ENCODE data around the gene TRIM9. TPM values are rescaled to one million over a fixed set of nuclear protein-coding genes. Genes with fewer than 3 reads are reported as not detected.

The TRIM9 gene
- total RNA-seq, 2 donors from 2014 or later, result 1.4 to 2.4 TPM

DNA sequence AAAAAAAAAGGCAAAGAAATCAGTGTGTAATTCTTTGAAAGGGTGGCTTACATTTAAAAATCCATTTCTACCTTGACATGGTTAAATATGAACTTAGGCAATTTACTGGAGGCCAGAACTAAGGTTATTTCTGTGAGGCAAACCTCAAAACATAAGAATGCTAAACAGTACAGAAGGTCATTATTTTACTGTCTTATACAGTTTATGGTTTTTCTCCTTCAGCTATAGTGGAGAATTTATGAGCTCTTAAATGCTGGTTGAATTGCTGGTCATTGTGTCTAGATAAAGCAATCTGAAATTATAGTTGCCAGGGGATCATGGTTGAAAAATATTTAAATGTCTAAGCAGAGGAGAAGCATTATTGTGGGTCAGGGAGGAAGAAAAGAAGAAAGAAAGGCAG lies 70.5 kb downstream of the TRIM9 start:
- no peaks in the 10 kb centered on the region for H3K9me3 Mint-ChIP-seq
- no peaks in the 10 kb centered on the region for H3K36me3 Mint-ChIP-seq (ENCODE audit: insufficient read depth in 2 of 2)
- DNase-seq (no peak), ATAC-seq (replicated peaks in 1 of 2) (no peak)
- H3K4me3 Mint-ChIP-seq, result no peak overlapping the region
- no peaks in the 10 kb centered on the region for H3K27me3 Mint-ChIP-seq (ENCODE audit: low read depth)
- H3K4me1 Mint-ChIP-seq (ENCODE audit: low read depth), result no peaks in the 10 kb centered on the region
- H3K27ac Mint-ChIP-seq, result no peak overlapping the region

DNA sequence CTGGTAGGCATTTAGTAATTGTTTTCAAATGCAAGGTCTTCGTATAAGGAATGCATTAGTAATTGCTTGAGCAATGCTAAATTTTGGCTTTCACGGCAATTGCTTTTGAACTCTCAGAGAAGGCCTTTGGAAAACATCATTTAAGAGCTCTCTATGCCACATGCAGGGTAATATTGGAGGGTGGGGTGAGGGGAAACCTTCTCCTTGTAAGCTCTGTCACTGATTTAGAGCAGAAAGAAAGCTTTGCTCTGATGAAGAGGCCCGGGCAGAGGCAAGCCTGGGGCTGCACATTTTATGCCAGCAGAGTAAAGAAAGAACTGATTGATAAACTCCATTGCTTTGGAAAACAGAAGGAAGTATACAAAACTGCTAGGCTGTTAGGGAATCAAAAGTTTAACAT lies 70.9 kb downstream of the TRIM9 start:
- Mint-ChIP-seq H3K9me3 (no peaks in the 10 kb centered on the region), H3K4me1 (ENCODE audit: low read depth) (no peaks in the 10 kb centered on the region), H3K27me3 (ENCODE audit: low read depth) (no peaks in the 10 kb centered on the region), H3K4me3 (no peak overlapping the region), H3K36me3 (ENCODE audit: insufficient read depth in 2 of 2) (no peaks in the 10 kb centered on the region), H3K27ac (no peak overlapping the region)
- no peak for ATAC-seq (replicated peaks in 1 of 2)
- DNase-seq, result no peak

GRCh38 chr14:51022769-51023168 lies 72.1 kb downstream of the TRIM9 start:
- DNase-seq (no peak), ATAC-seq (replicated peaks in 1 of 2) (no peak)
- Mint-ChIP-seq H3K27ac (no peak overlapping the region), H3K27me3 (ENCODE audit: low read depth) (no peaks in the 10 kb centered on the region), H3K4me3 (no peak overlapping the region), H3K4me1 (ENCODE audit: low read depth) (no peaks in the 10 kb centered on the region), H3K36me3 (ENCODE audit: insufficient read depth in 2 of 2) (no peaks in the 10 kb centered on the region), H3K9me3 (no peaks in the 10 kb centered on the region)

GRCh38 chr14:51020024-51020710 lies 74.7 kb downstream of the TRIM9 start:
- ATAC-seq (replicated peaks in 1 of 2) (no peak), DNase-seq (no peak)
- no peaks in the 10 kb centered on the region for H3K36me3 Mint-ChIP-seq (ENCODE audit: insufficient read depth in 2 of 2)
- H3K4me3 Mint-ChIP-seq, result no peak overlapping the region
- H3K27ac Mint-ChIP-seq, result no peak overlapping the region
- no peaks in the 10 kb centered on the region for H3K4me1 Mint-ChIP-seq (ENCODE audit: low read depth)
- no peaks in the 10 kb centered on the region for H3K27me3 Mint-ChIP-seq (ENCODE audit: low read depth)
- H3K9me3 Mint-ChIP-seq, result no peaks in the 10 kb centered on the region

DNA sequence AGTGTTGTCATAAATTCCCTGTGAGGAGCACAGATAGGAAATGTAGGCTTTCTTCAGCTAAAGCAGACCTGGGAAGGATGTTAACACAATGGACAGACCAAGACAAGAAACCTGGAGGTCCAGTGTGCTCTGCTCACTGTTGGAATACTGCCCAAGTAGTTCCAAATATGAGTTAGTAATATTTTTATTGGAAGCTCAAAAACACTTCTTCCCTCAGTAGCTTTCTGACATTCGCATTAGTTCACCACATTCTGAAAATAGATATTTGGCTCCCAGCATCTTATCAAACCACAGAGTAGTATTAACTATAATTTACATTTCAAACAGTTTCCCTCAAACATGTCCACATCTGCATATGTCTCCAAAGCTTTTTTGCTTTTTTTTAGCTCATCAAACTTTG lies 75.8 kb downstream of the TRIM9 start:
- Mint-ChIP-seq H3K27ac (no peak overlapping the region), H3K4me1 (ENCODE audit: low read depth) (no peaks in the 10 kb centered on the region), H3K4me3 (no peak overlapping the region), H3K27me3 (ENCODE audit: low read depth) (no peaks in the 10 kb centered on the region), H3K9me3 (no peaks in the 10 kb centered on the region), H3K36me3 (ENCODE audit: insufficient read depth in 2 of 2) (no peaks in the 10 kb centered on the region)
- DNase-seq (no peak), ATAC-seq (replicated peaks in 1 of 2) (no peak)

GRCh38 chr14:51018521-51018920 lies 76.4 kb downstream of the TRIM9 start:
- H3K27me3 Mint-ChIP-seq (ENCODE audit: low read depth), result no peaks in the 10 kb centered on the region
- no peak overlapping the region for H3K27ac Mint-ChIP-seq
- no peaks in the 10 kb centered on the region for H3K4me1 Mint-ChIP-seq (ENCODE audit: low read depth)
- H3K4me3 Mint-ChIP-seq, result no peak overlapping the region
- no peak for ATAC-seq (replicated peaks in 1 of 2)
- H3K36me3 Mint-ChIP-seq (ENCODE audit: insufficient read depth in 2 of 2), result no peaks in the 10 kb centered on the region
- no peaks in the 10 kb centered on the region for H3K9me3 Mint-ChIP-seq
- DNase-seq, result no peak

DNA sequence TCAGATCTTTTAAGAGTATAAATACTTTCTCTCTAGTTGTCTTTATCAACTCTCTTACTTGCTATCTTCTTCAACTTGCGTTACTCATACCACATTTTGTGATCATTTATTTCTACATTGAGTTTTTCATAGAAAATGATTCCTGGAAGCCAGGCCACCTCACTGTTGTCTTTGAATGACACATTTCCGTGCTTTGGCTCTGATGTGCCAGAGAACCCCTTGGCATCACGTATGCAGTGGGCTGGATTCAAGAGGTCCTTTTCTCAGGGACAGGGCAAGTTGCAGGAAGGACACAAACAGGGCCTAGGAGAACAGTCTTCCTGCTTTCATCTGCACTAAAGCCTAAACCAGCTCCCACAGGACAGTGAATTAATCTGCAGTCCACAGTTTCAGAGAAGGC lies 80.3 kb downstream of the TRIM9 start:
- Mint-ChIP-seq H3K27me3 (ENCODE audit: low read depth) (no peaks in the 10 kb centered on the region), H3K4me3 (no peak overlapping the region), H3K36me3 (ENCODE audit: insufficient read depth in 2 of 2) (no peaks in the 10 kb centered on the region), H3K4me1 (ENCODE audit: low read depth) (no peaks in the 10 kb centered on the region), H3K9me3 (no peaks in the 10 kb centered on the region), H3K27ac (no peak overlapping the region)
- ATAC-seq (replicated peaks in 1 of 2), result no peak
- no peak for DNase-seq

DNA sequence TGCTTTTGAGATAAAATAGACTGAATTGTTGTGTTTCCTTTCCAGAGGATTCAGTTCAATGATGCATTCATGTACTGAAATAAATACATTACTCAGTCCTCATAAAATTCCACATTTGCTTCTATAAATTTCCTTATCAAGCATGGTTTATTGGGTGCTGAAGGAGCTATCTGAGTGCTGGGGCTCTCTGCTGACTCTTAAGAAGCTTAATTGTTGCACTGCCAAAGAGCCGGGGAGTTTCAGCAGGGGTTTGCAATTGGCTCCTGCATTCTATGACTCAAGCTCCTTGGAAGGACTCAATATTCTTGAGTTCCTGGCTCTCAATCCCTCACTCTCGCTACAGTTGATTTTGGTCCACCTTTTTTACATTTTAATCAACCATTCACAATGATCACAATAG lies 80.8 kb downstream of the TRIM9 start:
- H3K36me3 Mint-ChIP-seq (ENCODE audit: insufficient read depth in 2 of 2), result no peaks in the 10 kb centered on the region
- no peaks in the 10 kb centered on the region for H3K9me3 Mint-ChIP-seq
- H3K4me3 Mint-ChIP-seq, result no peak overlapping the region
- H3K27me3 Mint-ChIP-seq (ENCODE audit: low read depth), result no peaks in the 10 kb centered on the region
- H3K27ac Mint-ChIP-seq, result no peak overlapping the region
- DNase-seq (no peak), ATAC-seq (replicated peaks in 1 of 2) (no peak)
- H3K4me1 Mint-ChIP-seq (ENCODE audit: low read depth), result no peaks in the 10 kb centered on the region

- Mint-ChIP-seq H3K4me3 (no peak overlapping the region), H3K9me3 (no peaks in the 10 kb centered on the region), H3K4me1 (ENCODE audit: low read depth) (no peaks in the 10 kb centered on the region), H3K27ac (no peak overlapping the region), H3K27me3 (ENCODE audit: low read depth) (no peaks in the 10 kb centered on the region), H3K36me3 (ENCODE audit: insufficient read depth in 2 of 2) (no peaks in the 10 kb centered on the region)
- ATAC-seq (replicated peaks in 1 of 2) (no peak), DNase-seq (no peak)
These were observed 82.8 kb downstream of the TRIM9 start for GRCh38 chr14:51012055-51012454.

- Mint-ChIP-seq H3K4me1 (ENCODE audit: low read depth) (no peaks in the 10 kb centered on the region), H3K27ac (no peak overlapping the region), H3K27me3 (ENCODE audit: low read depth) (no peaks in the 10 kb centered on the region), H3K4me3 (no peak overlapping the region), H3K36me3 (ENCODE audit: insufficient read depth in 2 of 2) (no peaks in the 10 kb centered on the region), H3K9me3 (no peaks in the 10 kb centered on the region)
- DNase-seq (no peak), ATAC-seq (replicated peaks in 1 of 2) (no peak)
These were observed 86.5 kb downstream of the TRIM9 start for GRCh38 chr14:51008446-51008845.

GRCh38 chr14:51006781-51007211 lies 88.1 kb downstream of the TRIM9 start:
- Mint-ChIP-seq H3K4me3 (no peak overlapping the region), H3K27ac (no peak overlapping the region), H3K27me3 (ENCODE audit: low read depth) (peaks cover 4% of the 10 kb centered on the region), H3K36me3 (ENCODE audit: insufficient read depth in 2 of 2) (no peaks in the 10 kb centered on the region), H3K9me3 (no peaks in the 10 kb centered on the region), H3K4me1 (ENCODE audit: low read depth) (no peaks in the 10 kb centered on the region)
- ATAC-seq (replicated peaks in 1 of 2) (peak in 1 of 2 donors; percentile 28), DNase-seq (no peak)

DNA sequence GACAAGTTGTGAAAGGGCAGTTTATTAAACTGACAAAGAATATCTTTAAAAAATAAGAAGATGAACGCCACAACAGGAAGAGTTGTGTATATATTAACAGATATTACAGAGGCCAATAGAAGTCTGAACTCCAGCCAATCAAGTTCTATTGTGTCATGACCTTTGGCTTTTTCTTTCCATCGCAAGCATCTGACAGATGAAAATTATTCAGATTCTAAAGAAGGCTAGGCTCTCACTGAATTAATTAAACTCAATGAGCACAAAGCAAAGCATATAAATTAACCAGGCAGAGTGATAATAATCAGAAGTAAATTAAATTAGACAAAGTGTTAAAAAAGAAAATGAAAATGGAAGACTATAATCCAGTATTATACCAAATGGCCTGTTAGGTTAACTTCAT lies 88.6 kb downstream of the TRIM9 start:
- Mint-ChIP-seq H3K27ac (no peak overlapping the region), H3K4me3 (no peak overlapping the region), H3K27me3 (ENCODE audit: low read depth) (peaks cover 4% of the 10 kb centered on the region), H3K36me3 (ENCODE audit: insufficient read depth in 2 of 2) (no peaks in the 10 kb centered on the region), H3K9me3 (no peaks in the 10 kb centered on the region), H3K4me1 (ENCODE audit: low read depth) (no peaks in the 10 kb centered on the region)
- ATAC-seq (replicated peaks in 1 of 2), result no peak
- no peak for DNase-seq

DNA sequence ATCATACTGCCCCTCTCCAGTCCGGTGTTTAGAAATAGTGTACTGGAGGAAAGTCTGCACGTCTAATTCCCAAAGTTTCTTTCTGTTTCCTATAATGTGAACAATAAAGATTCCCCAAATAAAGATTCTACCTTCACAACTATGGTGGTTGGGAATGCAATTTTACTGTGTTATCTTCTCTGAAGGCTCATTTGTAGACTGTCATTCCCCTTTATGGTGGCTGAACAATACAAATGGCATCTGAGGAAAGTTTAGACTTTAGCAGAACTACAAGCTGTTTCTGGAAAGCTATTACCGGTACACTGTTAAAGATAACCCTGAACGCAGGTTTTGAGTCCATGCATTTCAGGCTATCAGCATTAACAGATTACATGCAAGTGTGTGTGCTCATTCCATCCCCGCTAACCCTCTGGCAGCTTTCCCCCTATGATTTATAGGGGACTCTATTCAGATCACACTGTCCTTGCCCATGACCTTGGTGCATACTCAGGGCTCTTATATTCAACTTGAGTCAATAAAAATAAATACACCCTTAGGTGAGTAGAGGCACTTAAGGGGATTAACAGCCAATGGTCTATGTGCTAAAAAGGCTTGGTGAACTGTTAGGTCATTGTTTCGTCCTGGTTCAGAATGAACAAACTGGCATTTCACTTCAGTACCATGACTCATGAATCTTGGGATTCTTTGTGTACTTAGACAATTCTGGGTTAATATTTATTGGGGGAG lies 89.9 kb downstream of the TRIM9 start:
- ATAC-seq (replicated peaks in 1 of 2) (no peak), DNase-seq (no peak)
- Mint-ChIP-seq H3K9me3 (no peaks in the 10 kb centered on the region), H3K27ac (no peak overlapping the region), H3K27me3 (ENCODE audit: low read depth) (peaks cover 4% of the 10 kb centered on the region), H3K36me3 (ENCODE audit: insufficient read depth in 2 of 2) (no peaks in the 10 kb centered on the region), H3K4me1 (ENCODE audit: low read depth) (no peaks in the 10 kb centered on the region), H3K4me3 (no peak overlapping the region)

DNA sequence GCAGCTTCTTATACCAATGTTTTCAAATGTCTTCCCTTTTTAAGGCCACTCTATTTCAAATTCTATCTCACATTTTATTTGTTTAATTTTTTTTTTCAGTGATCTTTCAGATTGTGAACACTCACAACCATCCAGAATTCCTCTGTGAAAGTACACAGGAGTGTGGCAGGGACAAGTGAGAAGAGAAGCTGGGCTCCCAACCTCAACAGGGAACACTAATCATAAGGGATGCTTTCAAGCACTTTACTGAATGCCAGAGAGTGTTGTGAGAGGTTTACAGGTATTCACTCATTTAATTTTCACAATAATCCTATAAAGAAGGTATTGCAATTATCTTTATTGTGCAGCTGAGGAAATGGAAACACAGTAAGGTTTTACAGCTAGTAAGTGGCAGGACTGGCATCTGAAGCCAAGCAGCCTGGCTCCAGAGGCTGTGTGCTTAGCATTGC lies 90.5 kb downstream of the TRIM9 start:
- Mint-ChIP-seq H3K36me3 (ENCODE audit: insufficient read depth in 2 of 2) (no peaks in the 10 kb centered on the region), H3K4me1 (ENCODE audit: low read depth) (no peaks in the 10 kb centered on the region), H3K9me3 (no peaks in the 10 kb centered on the region), H3K27ac (no peak overlapping the region), H3K4me3 (no peak overlapping the region), H3K27me3 (ENCODE audit: low read depth) (peaks cover 4% of the 10 kb centered on the region)
- DNase-seq (no peak), ATAC-seq (replicated peaks in 1 of 2) (no peak)

Data from activated T-cell treated with anti-CD3 and anti-CD28 coated beads, Interleukin-2, amount 50 U/mL, for 72 hours (primary cell).